ENCODE results near the gene ELL.
"Not testable (repeated sequence)": the region's sequence is repeated elsewhere in the genome, so short reads cannot be mapped to it uniquely, and the experiment has no call there.

Gene ELL

DNA sequence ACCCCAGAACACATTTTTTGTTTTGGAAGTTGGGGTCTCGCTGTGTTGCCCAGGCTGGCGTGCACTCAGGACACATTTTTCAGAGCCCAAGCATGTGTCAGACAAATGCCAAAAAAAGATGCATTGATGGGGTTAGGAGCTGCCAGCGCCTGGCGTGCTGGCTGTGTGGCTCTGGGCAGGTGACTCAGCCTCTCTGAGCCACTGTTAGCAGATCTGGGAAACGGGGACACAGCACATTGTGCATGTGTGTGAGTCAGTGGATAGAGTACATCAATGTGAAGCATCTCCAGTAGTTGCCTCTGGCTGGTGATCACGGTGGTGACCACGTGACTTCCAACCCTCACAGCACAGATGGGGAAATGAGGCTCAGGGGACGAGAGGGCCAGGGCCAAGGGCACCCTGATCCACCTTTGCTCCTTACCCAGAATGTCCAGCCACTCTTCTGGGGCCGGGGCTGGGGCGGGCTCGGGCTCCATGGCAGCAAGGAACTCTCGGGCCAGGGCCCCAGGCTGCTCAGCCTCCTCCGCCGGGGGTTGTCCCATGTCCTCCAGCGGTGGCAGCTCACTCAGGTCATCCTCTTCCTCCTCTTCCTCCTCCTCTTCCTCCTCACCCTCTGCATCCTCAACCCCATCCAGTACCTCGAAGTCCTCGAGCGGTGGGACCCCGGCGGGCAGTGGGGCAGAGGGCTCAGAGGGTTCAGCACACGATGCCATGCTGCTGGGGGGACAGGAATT, 19.6 kb upstream of the ELL start:
- peak overlapping the region; percentile 64 to 97 for H3K27ac Mint-ChIP-seq
- peaks cover 38% of the 10 kb centered on the region for H3K36me3 Mint-ChIP-seq (ENCODE audit: insufficient read depth)
- no peaks in the 10 kb centered on the region for H3K27me3 Mint-ChIP-seq
- no peak for DNase-seq
- H3K4me3 Mint-ChIP-seq, result peak overlapping the region in 1 of 2 donors; percentile 97
- no peaks in the 10 kb centered on the region for H3K9me3 Mint-ChIP-seq
- peaks cover 18 to 25% of the 10 kb centered on the region in 2 donors for H3K4me1 Mint-ChIP-seq (ENCODE audit: low read depth in 2 of 2)
- ATAC-seq (replicated peaks), result no peak

- ATAC-seq (replicated peaks); DNase-seq; H3K27me3 Mint-ChIP-seq; H3K4me3 Mint-ChIP-seq; H3K9me3 Mint-ChIP-seq: not testable (repeated sequence)
- Mint-ChIP-seq H3K4me1 (ENCODE audit: low read depth in 2 of 2) (peaks cover 18 to 25% of the 10 kb centered on the region in 2 donors), H3K36me3 (ENCODE audit: insufficient read depth) (peaks cover 38% of the 10 kb centered on the region), H3K27ac (peak overlapping the region; percentile 32 to 46)
These were observed 18.3 kb upstream of the ELL start for GRCh38 chr19:18540200-18540599.

GRCh38 chr19:18539372-18539771, 17.5 kb upstream of the ELL start:
- Mint-ChIP-seq H3K9me3 (no peaks in the 10 kb centered on the region), H3K36me3 (ENCODE audit: insufficient read depth) (peaks cover 36% of the 10 kb centered on the region), H3K4me1 (ENCODE audit: low read depth in 2 of 2) (peaks cover 17 to 23% of the 10 kb centered on the region in 2 donors), H3K27me3 (no peaks in the 10 kb centered on the region), H3K4me3 (no peak overlapping the region), H3K27ac (no peak overlapping the region)
- ATAC-seq (replicated peaks), result no peak
- DNase-seq, result no peak

GRCh38 chr19:18538115-18538514, 16.2 kb upstream of the ELL start:
- no peak overlapping the region for H3K4me3 Mint-ChIP-seq
- H3K27me3 Mint-ChIP-seq, result no peaks in the 10 kb centered on the region
- H3K27ac Mint-ChIP-seq, result peak overlapping the region in 1 of 2 donors; percentile 41
- ATAC-seq (replicated peaks), result no peak
- H3K4me1 Mint-ChIP-seq (ENCODE audit: low read depth in 2 of 2), result peaks cover 12 to 15% of the 10 kb centered on the region in 2 donors
- peaks cover 34% of the 10 kb centered on the region for H3K36me3 Mint-ChIP-seq (ENCODE audit: insufficient read depth)
- no peak for DNase-seq
- H3K9me3 Mint-ChIP-seq, result no peaks in the 10 kb centered on the region

DNA sequence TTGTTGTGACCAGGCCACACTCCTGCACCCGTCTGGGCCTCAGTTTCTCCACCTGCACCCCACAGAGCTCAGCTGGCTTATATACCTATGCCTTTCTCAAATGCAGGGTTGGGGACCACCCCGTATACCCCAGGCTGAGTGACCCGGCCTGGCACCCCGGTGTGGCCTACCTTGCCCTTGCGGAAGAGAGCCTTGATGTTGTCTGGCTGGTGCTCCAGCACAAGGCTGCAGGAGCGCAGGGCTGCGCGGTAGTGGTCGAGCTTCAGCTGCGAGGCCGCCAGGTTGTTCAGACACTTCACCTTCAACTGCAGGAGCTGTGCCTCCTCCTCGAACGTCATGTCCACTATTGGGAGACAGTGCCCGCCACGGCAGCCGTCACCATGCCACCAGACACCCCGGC, 15.6 kb upstream of the ELL start:
- ATAC-seq (replicated peaks) (no peak), DNase-seq (no peak)
- H3K9me3 Mint-ChIP-seq, result no peaks in the 10 kb centered on the region
- H3K4me1 Mint-ChIP-seq (ENCODE audit: low read depth in 2 of 2), result peaks cover 9 to 12% of the 10 kb centered on the region in 2 donors
- peaks cover 36% of the 10 kb centered on the region for H3K36me3 Mint-ChIP-seq (ENCODE audit: insufficient read depth)
- H3K4me3 Mint-ChIP-seq, result no peak overlapping the region
- no peaks in the 10 kb centered on the region for H3K27me3 Mint-ChIP-seq
- H3K27ac Mint-ChIP-seq, result no peak overlapping the region

DNA sequence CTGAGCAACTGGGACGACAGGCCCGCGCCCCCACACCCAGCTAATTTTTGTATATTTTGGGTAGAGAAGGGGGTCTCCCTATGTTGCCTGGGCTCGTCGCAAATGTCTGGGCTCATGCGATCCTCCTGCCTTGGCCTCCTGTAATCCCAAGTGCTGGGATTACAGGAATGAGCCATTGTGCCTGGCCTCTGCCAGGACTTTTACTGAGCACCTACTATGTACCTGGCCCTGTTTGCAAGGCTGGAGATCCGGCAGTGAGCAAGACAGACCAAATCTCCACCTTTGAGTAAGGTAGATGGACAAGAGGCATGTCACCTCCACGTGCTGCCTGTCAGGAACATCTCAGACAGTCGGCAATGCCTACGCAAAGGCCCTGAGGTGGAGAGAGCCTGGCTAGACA, 14.6 kb upstream of the ELL start:
- Mint-ChIP-seq H3K27me3 (no peaks in the 10 kb centered on the region), H3K27ac (no peak overlapping the region), H3K36me3 (ENCODE audit: insufficient read depth) (peaks cover 31% of the 10 kb centered on the region), H3K4me3 (no peak overlapping the region), H3K9me3 (no peaks in the 10 kb centered on the region), H3K4me1 (ENCODE audit: low read depth in 2 of 2) (peaks cover 3 to 6% of the 10 kb centered on the region in 2 donors)
- no peak for ATAC-seq (replicated peaks)
- DNase-seq, result no peak

DNA sequence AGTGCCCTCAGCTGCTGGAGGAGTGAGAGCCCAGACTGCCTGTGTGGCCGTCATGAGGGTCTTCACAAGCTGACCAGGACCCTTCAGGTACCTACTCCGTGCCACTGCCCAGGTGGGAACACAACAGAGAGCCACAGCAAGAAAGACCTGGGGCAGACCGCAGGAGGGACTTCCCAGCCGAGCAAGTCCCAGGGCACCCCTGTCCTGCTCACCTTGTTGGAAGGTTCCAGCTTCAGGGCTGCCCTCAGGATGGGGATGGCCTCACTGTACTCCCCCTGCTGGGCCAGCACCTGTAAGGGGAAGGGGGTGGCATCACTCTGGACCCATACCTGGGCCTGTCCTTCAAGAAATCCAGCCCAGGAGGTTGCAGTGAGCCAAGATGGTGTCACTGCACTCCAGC, 11.2 kb upstream of the ELL start:
- peaks cover 9% of the 10 kb centered on the region for H3K36me3 Mint-ChIP-seq (ENCODE audit: insufficient read depth)
- no peak for DNase-seq
- peaks cover 3% of the 10 kb centered on the region in 2 donors for H3K4me1 Mint-ChIP-seq (ENCODE audit: low read depth in 2 of 2)
- no peak overlapping the region for H3K4me3 Mint-ChIP-seq
- H3K27ac Mint-ChIP-seq, result no peak overlapping the region
- no peaks in the 10 kb centered on the region for H3K27me3 Mint-ChIP-seq
- no peaks in the 10 kb centered on the region for H3K9me3 Mint-ChIP-seq
- no peak for ATAC-seq (replicated peaks)

- DNase-seq (no peak), ATAC-seq (replicated peaks) (no peak)
- Mint-ChIP-seq H3K4me3 (no peak overlapping the region), H3K36me3 (ENCODE audit: insufficient read depth) (peaks cover 9% of the 10 kb centered on the region), H3K9me3 (no peaks in the 10 kb centered on the region), H3K4me1 (ENCODE audit: low read depth in 2 of 2) (peaks cover 3% of the 10 kb centered on the region in 2 donors), H3K27ac (peak overlapping the region in 1 of 2 donors; percentile 42), H3K27me3 (no peaks in the 10 kb centered on the region)
These were observed 10.5 kb upstream of the ELL start for GRCh38 chr19:18532168-18532890.

- DNase-seq, result no peak
- Mint-ChIP-seq H3K4me3 (no peak overlapping the region), H3K27ac (no peak overlapping the region), H3K9me3 (no peaks in the 10 kb centered on the region), H3K27me3 (no peaks in the 10 kb centered on the region), H3K4me1 (ENCODE audit: low read depth in 2 of 2) (peaks cover under 1 to 3% of the 10 kb centered on the region in 2 donors), H3K36me3 (ENCODE audit: insufficient read depth) (peaks cover 9% of the 10 kb centered on the region)
- ATAC-seq (replicated peaks), result no peak
These were observed 9.6 kb upstream of the ELL start for GRCh38 chr19:18531485-18531884.

- DNase-seq (no peak), ATAC-seq (replicated peaks) (no peak)
- Mint-ChIP-seq H3K36me3 (ENCODE audit: insufficient read depth) (peaks cover 9% of the 10 kb centered on the region), H3K27ac (no peak overlapping the region), H3K4me3 (no peak overlapping the region), H3K4me1 (ENCODE audit: low read depth in 2 of 2) (peaks cover 0 to 3% of the 10 kb centered on the region in 2 donors), H3K27me3 (no peaks in the 10 kb centered on the region), H3K9me3 (no peaks in the 10 kb centered on the region)
These were observed 7.9 kb upstream of the ELL start for GRCh38 chr19:18529782-18530181.

DNA sequence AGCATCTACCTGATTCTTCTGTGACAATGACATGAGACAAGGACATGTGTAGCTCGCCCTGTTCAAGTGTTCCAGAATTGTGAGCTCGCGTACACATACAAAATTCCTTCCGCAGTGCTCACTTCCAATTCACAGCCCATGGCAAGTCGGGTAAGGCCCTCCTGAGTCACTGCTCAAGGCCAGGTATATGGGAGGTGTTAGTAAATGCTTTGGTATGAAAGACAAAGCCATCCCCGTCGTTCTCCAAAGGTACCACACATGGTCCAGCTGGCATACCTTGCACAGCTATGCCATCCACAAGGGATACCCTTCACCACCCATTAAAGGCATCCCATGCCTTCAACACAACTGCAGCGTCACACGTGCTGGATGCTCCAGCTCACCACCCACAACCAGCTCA, 4.4 kb upstream of the ELL start:
- H3K27ac Mint-ChIP-seq, result no peak overlapping the region
- H3K36me3 Mint-ChIP-seq (ENCODE audit: insufficient read depth), result peaks cover 14% of the 10 kb centered on the region
- no peak for DNase-seq
- ATAC-seq (replicated peaks), result no peak
- H3K4me3 Mint-ChIP-seq, result no peak overlapping the region
- peaks cover 0 to 1% of the 10 kb centered on the region in 2 donors for H3K4me1 Mint-ChIP-seq (ENCODE audit: low read depth in 2 of 2)
- no peaks in the 10 kb centered on the region for H3K27me3 Mint-ChIP-seq
- H3K9me3 Mint-ChIP-seq, result no peaks in the 10 kb centered on the region

DNA sequence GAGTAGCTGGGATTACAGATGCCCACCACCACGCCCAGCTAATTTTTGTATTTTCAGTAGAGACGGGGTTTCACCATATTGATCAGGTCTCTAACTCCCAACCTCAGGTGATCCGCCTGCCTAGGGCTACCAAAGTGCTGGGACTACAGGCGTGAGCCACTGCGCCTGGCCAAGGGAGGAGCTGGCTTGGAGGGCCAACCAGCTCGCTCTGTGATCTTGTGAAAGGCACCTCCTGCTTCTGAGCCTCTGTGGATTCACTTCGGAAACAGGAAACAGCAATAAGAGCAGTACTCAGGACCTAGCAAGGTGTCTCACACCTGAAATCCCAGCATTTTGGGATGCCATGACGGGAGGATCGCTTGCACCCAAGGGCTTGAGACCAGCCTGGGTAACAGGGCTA, 2.0 kb upstream of the ELL start:
- peaks cover 32% of the 10 kb centered on the region for H3K36me3 Mint-ChIP-seq (ENCODE audit: insufficient read depth)
- no peaks in the 10 kb centered on the region for H3K9me3 Mint-ChIP-seq
- H3K27me3 Mint-ChIP-seq, result no peaks in the 10 kb centered on the region
- ATAC-seq (replicated peaks) (no peak), DNase-seq (no peak)
- peaks cover 17 to 21% of the 10 kb centered on the region in 2 donors for H3K4me1 Mint-ChIP-seq (ENCODE audit: low read depth in 2 of 2)
- peak overlapping the region in 1 of 2 donors; percentile 97 for H3K27ac Mint-ChIP-seq
- peak overlapping the region; percentile 89 to 91 for H3K4me3 Mint-ChIP-seq

GRCh38 chr19:18522862-18523440, 1.1 kb upstream of the ELL start:
- Mint-ChIP-seq H3K4me3 (peak overlapping the region; percentile 89 to 91), H3K36me3 (ENCODE audit: insufficient read depth) (peaks cover 37% of the 10 kb centered on the region), H3K27ac (peak overlapping the region; percentile 95 to 97), H3K4me1 (ENCODE audit: low read depth in 2 of 2) (peaks cover 20 to 24% of the 10 kb centered on the region in 2 donors)
- DNase-seq; H3K27me3 Mint-ChIP-seq; ATAC-seq (replicated peaks); H3K9me3 Mint-ChIP-seq: not testable (repeated sequence)
